Measurements from ENCODE around the gene ACSL3. TPM values are rescaled to one million over a fixed set of nuclear protein-coding genes. Genes with fewer than 3 reads are reported as not detected.

Gene ACSL3
- total RNA-seq, 1 experiment from 2014 or later = 181 TPM

DNA sequence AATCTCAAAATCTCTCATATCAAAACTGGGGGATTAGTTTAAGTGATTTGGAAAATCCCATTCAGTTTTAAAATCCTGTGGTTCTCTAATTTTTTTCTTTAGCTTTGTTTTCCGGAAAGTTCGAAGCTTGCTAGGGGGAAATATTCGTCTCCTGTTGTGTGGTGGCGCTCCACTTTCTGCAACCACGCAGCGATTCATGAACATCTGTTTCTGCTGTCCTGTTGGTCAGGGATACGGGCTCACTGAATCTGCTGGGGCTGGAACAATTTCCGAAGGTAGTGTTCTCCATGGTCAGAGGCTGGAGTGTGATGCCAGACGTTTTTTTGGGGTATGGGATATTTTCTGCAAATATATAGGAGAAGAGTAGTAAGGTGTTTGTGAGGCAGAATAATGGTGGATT is 66.1 kb downstream of the ACSL3 start:
- Histone ChIP-seq H3K36me3 (ENCODE audit: control insufficient read depth, insufficient read depth, low read length) (peaks cover 7% of the 10 kb centered on the region), H3K4me1 (no peaks in the 10 kb centered on the region), H3K4me3 (ENCODE audit: low read depth, low read length) (no peak overlapping the region), H3K27me3 (replicated peaks; ENCODE audit: control insufficient read depth, insufficient read depth, low read length) (no peaks in the 10 kb centered on the region), H3K9me3 (no peaks in the 10 kb centered on the region)
- Mint-ChIP-seq H3K9me3 (ENCODE audit: unreplicated experiment) (no peaks in the 10 kb centered on the region), H3K4me1 (ENCODE audit: low read depth, unreplicated experiment) (no peaks in the 10 kb centered on the region), H3K36me3 (ENCODE audit: insufficient read depth, unreplicated experiment) (peaks cover 64% of the 10 kb centered on the region), H3K27ac (ENCODE audit: unreplicated experiment) (no peak overlapping the region), H3K4me3 (ENCODE audit: unreplicated experiment) (no peak overlapping the region), H3K27me3 (ENCODE audit: insufficient read depth, unreplicated experiment) (no peaks in the 10 kb centered on the region)
- CTCF ChIA-PET = interaction anchor here (2.3 kb wide), 1 partner anchor 12 kb away, joined by 9 read pairs; no protein-coding TSS in a partner anchor
- POLR2A ChIA-PET = no interaction called here
- BruUV-seq (replicated peaks) = no TSS peak
- TF ChIP-seq, protein P1, sequence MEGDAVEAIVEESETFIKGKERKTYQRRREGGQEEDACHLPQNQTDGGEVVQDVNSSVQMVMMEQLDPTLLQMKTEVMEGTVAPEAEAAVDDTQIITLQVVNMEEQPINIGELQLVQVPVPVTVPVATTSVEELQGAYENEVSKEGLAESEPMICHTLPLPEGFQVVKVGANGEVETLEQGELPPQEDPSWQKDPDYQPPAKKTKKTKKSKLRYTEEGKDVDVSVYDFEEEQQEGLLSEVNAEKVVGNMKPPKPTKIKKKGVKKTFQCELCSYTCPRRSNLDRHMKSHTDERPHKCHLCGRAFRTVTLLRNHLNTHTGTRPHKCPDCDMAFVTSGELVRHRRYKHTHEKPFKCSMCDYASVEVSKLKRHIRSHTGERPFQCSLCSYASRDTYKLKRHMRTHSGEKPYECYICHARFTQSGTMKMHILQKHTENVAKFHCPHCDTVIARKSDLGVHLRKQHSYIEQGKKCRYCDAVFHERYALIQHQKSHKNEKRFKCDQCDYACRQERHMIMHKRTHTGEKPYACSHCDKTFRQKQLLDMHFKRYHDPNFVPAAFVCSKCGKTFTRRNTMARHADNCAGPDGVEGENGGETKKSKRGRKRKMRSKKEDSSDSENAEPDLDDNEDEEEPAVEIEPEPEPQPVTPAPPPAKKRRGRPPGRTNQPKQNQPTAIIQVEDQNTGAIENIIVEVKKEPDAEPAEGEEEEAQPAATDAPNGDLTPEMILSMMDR (IDR thresholded peaks at IDR 0.05; ENCODE audit: insufficient read depth in 1 of 2, low read depth in 1 of 2, low read length in 1 of 2, severe bottlenecking in 1 of 2, unreplicated experiment in 1 of 2) = no peak
- no peak for DNase-seq
- intact Hi-C loops (cut with micrococcal nuclease; ENCODE audit: unreplicated experiment) = no loop called here

DNA sequence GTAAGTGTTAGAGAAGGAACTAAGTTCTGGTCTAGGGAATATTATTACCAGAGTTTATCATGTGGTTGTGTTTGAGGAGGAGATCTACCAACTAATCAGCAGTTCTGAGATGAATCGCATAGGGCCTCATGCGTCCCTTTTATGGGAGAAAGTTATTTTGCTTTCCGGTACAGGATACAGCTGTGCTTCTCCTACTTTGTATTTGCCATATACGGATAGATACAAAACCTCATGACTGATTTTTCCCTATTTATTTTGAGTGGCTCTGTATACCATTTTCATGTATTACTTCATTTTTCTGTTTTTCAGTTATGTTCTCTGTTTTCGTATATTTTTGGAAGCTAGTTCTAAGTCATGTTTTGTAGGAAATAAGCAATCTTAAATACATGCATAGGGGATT is 66.8 kb downstream of the ACSL3 start:
- H3K27me3 Mint-ChIP-seq (ENCODE audit: insufficient read depth, unreplicated experiment) = no peaks in the 10 kb centered on the region
- DNase-seq = no peak
- H3K4me1 Mint-ChIP-seq (ENCODE audit: low read depth, unreplicated experiment) = no peaks in the 10 kb centered on the region
- Histone ChIP-seq H3K4me1 (no peaks in the 10 kb centered on the region), H3K27me3 (replicated peaks; ENCODE audit: control insufficient read depth, insufficient read depth, low read length) (no peaks in the 10 kb centered on the region), H3K9me3 (no peaks in the 10 kb centered on the region), H3K36me3 (ENCODE audit: control insufficient read depth, insufficient read depth, low read length) (peaks cover 5% of the 10 kb centered on the region), H3K4me3 (ENCODE audit: low read depth, low read length) (no peak overlapping the region)
- TF ChIP-seq, protein P1 (IDR thresholded peaks at IDR 0.05; ENCODE audit: insufficient read depth in 1 of 2, low read depth in 1 of 2, low read length in 1 of 2, severe bottlenecking in 1 of 2, unreplicated experiment in 1 of 2) = no peak
- no TSS peak for BruUV-seq (replicated peaks)
- POLR2A ChIA-PET = no interaction called here
- H3K36me3 Mint-ChIP-seq (ENCODE audit: insufficient read depth, unreplicated experiment) = peaks cover 66% of the 10 kb centered on the region
- CTCF ChIA-PET = interaction anchor here (1.6 kb wide), 1 partner anchor 12 kb away, joined by 17 read pairs; no protein-coding TSS in a partner anchor
- no peaks in the 10 kb centered on the region for H3K9me3 Mint-ChIP-seq (ENCODE audit: unreplicated experiment)
- no peak overlapping the region for H3K4me3 Mint-ChIP-seq (ENCODE audit: unreplicated experiment)
- no peak overlapping the region for H3K27ac Mint-ChIP-seq (ENCODE audit: unreplicated experiment)
- intact Hi-C loops (cut with micrococcal nuclease; ENCODE audit: unreplicated experiment) = no loop called here

DNA sequence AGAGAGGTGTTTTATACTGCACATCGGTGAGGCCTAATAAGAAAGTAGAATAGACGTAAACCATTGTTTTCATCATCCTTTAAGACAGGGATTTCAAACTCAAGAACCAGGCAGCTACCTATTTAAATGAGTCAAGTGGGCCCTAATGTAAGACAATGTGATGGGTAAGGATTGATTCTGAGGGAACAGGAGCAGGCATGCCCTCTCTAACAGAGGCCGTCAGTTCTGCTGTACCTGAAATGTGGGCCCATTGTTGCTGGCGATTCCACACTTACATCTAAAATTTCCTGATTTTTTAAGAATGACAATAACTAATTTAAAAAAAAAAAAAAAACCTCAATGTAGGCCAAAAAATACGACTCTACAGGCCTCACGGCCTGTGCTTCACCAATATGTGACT is 67.5 kb downstream of the ACSL3 start:
- TF ChIP-seq, protein P1 (IDR thresholded peaks at IDR 0.05; ENCODE audit: insufficient read depth in 1 of 2, low read depth in 1 of 2, low read length in 1 of 2, severe bottlenecking in 1 of 2, unreplicated experiment in 1 of 2) = no peak
- no peaks in the 10 kb centered on the region for H3K9me3 ChIP-seq
- H3K4me1 ChIP-seq = no peaks in the 10 kb centered on the region
- intact Hi-C loops (cut with micrococcal nuclease; ENCODE audit: unreplicated experiment) = no loop called here
- H3K4me1 Mint-ChIP-seq (ENCODE audit: low read depth, unreplicated experiment) = no peaks in the 10 kb centered on the region
- no peak overlapping the region for H3K27ac Mint-ChIP-seq (ENCODE audit: unreplicated experiment)
- no peak overlapping the region for H3K4me3 Mint-ChIP-seq (ENCODE audit: unreplicated experiment)
- POLR2A ChIA-PET = no interaction called here
- no peaks in the 10 kb centered on the region for H3K27me3 Mint-ChIP-seq (ENCODE audit: insufficient read depth, unreplicated experiment)
- H3K4me3 ChIP-seq (ENCODE audit: low read depth, low read length) = no peak overlapping the region
- no peak for DNase-seq
- peaks cover 69% of the 10 kb centered on the region for H3K36me3 Mint-ChIP-seq (ENCODE audit: insufficient read depth, unreplicated experiment)
- peaks cover 5% of the 10 kb centered on the region for H3K36me3 ChIP-seq (ENCODE audit: control insufficient read depth, insufficient read depth, low read length)
- BruUV-seq (replicated peaks) = no TSS peak
- H3K9me3 Mint-ChIP-seq (ENCODE audit: unreplicated experiment) = no peaks in the 10 kb centered on the region
- no peaks in the 10 kb centered on the region for H3K27me3 ChIP-seq (replicated peaks; ENCODE audit: control insufficient read depth, insufficient read depth, low read length)
- CTCF ChIA-PET = interaction anchor here (1.6 kb wide), 1 partner anchor 11 kb away, joined by 17 read pairs; no protein-coding TSS in a partner anchor

Measured in Caco-2 (cell line).